Activated naive CD4-positive, alpha-beta T cell treated with anti-CD3 and anti-CD28 coated beads for 36 hours (primary cell): ENCODE measurements around the gene ATP9B. TPM values are rescaled to one million over a fixed set of nuclear protein-coding genes. Genes with fewer than 3 reads are reported as not detected.
"Not testable (repeated sequence)": the region's sequence is repeated elsewhere in the genome, so short reads cannot be mapped to it uniquely, and the experiment has no call there.

Experiments
- CTCF ChIA-PET: fragments of 350-600 bp; sonication (Branson Sonifier 250); formaldehyde crosslinking; loops from one replicate; lab custom pipeline; 2021; ENCODE audit warnings: antibody characterized with exemption; lab: Charles Lee
- DNase-seq: peaks from one replicate; pipeline ENCODE4 v3.0.0-alpha.2; 2020
- H3K27ac Mint-ChIP-seq: one replicate; pipeline ENCODE4 v1.8.0; 2021; ENCODE audit warnings: mild to moderate bottlenecking, mixed read lengths
- H3K27me3 Mint-ChIP-seq: one replicate; pipeline ENCODE4 v1.8.0; 2021; ENCODE audit warnings: low read depth, mixed read lengths
- H3K36me3 Mint-ChIP-seq: one replicate; pipeline ENCODE4 v1.8.0; 2021; ENCODE audit warnings: low read depth, mixed read lengths
- H3K4me1 Mint-ChIP-seq: one replicate; pipeline ENCODE4 v1.8.0; 2021; ENCODE audit warnings: low read depth, mixed read lengths
- H3K4me3 Mint-ChIP-seq: one replicate; pipeline ENCODE4 v1.8.0; 2021; ENCODE audit warnings: mild to moderate bottlenecking, moderate library complexity, mixed read lengths
- H3K9me3 Mint-ChIP-seq: one replicate; pipeline ENCODE4 v1.8.0; 2021; ENCODE audit warnings: mixed read lengths
- intact Hi-C: fragments of 100-400 bp; cut with micrococcal nuclease; formaldehyde crosslinking; loops from one replicate; pipeline ENCODE4 v1.15.1; 2023
- total RNA-seq, 2 experiments: library from RNA; stranded (reverse); gene quantifications; one replicate each; pipeline ENCODE4 v1.2.3, GENCODE V29; 2021

Gene ATP9B
- total RNA-seq, 2 experiments from 2014 or later, result 18.6 to 19.1 TPM

- H3K36me3 Mint-ChIP-seq, H3K4me3 Mint-ChIP-seq, DNase-seq, intact Hi-C loops, H3K27ac Mint-ChIP-seq, CTCF ChIA-PET, H3K9me3 Mint-ChIP-seq, H3K27me3 Mint-ChIP-seq, H3K4me1 Mint-ChIP-seq: not testable (repeated sequence)
Measured at GRCh38 chr18:79290409-79290808, 221.2 kb downstream of the ATP9B start.

GRCh38 chr18:79290876-79291275, 221.7 kb downstream of the ATP9B start:
- Mint-ChIP-seq H3K9me3 (no peaks in the 10 kb centered on the region), H3K27me3 (no peaks in the 10 kb centered on the region), H3K27ac (no peak overlapping the region), H3K4me1 (peaks cover 5% of the 10 kb centered on the region), H3K4me3 (no peak overlapping the region), H3K36me3 (peaks cover 7% of the 10 kb centered on the region)
- intact Hi-C loops, result no loop called here
- DNase-seq, result no peak
- CTCF ChIA-PET, result no interaction called here

- Mint-ChIP-seq H3K4me3 (no peak overlapping the region), H3K27me3 (no peaks in the 10 kb centered on the region), H3K36me3 (peaks cover 7% of the 10 kb centered on the region), H3K27ac (no peak overlapping the region), H3K4me1 (peaks cover 5% of the 10 kb centered on the region), H3K9me3 (no peaks in the 10 kb centered on the region)
- CTCF ChIA-PET, result no interaction called here
- intact Hi-C loops, result no loop called here
- no peak for DNase-seq
Measured at GRCh38 chr18:79294235-79294634, 225.0 kb downstream of the ATP9B start.

GRCh38 chr18:79299272-79299671, 230.1 kb downstream of the ATP9B start:
- Mint-ChIP-seq H3K27me3 (no peaks in the 10 kb centered on the region), H3K9me3 (no peaks in the 10 kb centered on the region), H3K36me3 (peaks cover 2% of the 10 kb centered on the region), H3K4me3 (no peak overlapping the region), H3K27ac (no peak overlapping the region), H3K4me1 (no peaks in the 10 kb centered on the region)
- CTCF ChIA-PET, result no interaction called here
- DNase-seq, result no peak
- intact Hi-C loops, result no loop called here

- Mint-ChIP-seq H3K27me3 (no peaks in the 10 kb centered on the region), H3K27ac (peak overlapping the region; percentile 28), H3K9me3 (no peaks in the 10 kb centered on the region), H3K4me1 (no peaks in the 10 kb centered on the region), H3K4me3 (no peak overlapping the region), H3K36me3 (peaks cover 2% of the 10 kb centered on the region)
- intact Hi-C loops, result no loop called here
- CTCF ChIA-PET, result no interaction called here
- no peak for DNase-seq
Measured at GRCh38 chr18:79299711-79300110, 230.5 kb downstream of the ATP9B start.

- Mint-ChIP-seq H3K27me3 (no peaks in the 10 kb centered on the region), H3K4me1 (no peaks in the 10 kb centered on the region), H3K4me3 (no peak overlapping the region), H3K36me3 (peaks cover 2% of the 10 kb centered on the region), H3K27ac (no peak overlapping the region), H3K9me3 (no peaks in the 10 kb centered on the region)
- intact Hi-C loops, result no loop called here
- CTCF ChIA-PET, result no interaction called here
- no peak for DNase-seq
Measured at GRCh38 chr18:79300413-79300812, 231.2 kb downstream of the ATP9B start.

GRCh38 chr18:79302120-79302519, 232.9 kb downstream of the ATP9B start:
- H3K36me3 Mint-ChIP-seq, result peaks cover 12% of the 10 kb centered on the region
- intact Hi-C loops, result no loop called here
- DNase-seq, result no peak
- no peak overlapping the region for H3K27ac Mint-ChIP-seq
- H3K27me3 Mint-ChIP-seq, result no peaks in the 10 kb centered on the region
- CTCF ChIA-PET, result interaction anchor here (0.6 kb wide), 1 partner anchor 10 kb away, joined by 7 read pairs; no protein-coding TSS in a partner anchor
- no peaks in the 10 kb centered on the region for H3K9me3 Mint-ChIP-seq
- no peak overlapping the region for H3K4me3 Mint-ChIP-seq
- no peaks in the 10 kb centered on the region for H3K4me1 Mint-ChIP-seq

- Mint-ChIP-seq H3K9me3 (no peaks in the 10 kb centered on the region), H3K36me3 (peaks cover 30% of the 10 kb centered on the region), H3K4me3 (no peak overlapping the region), H3K27me3 (no peaks in the 10 kb centered on the region), H3K4me1 (no peaks in the 10 kb centered on the region), H3K27ac (no peak overlapping the region)
- CTCF ChIA-PET, result no interaction called here
- DNase-seq, result no peak
- intact Hi-C loops, result no loop called here
Measured at GRCh38 chr18:79305911-79306310, 236.7 kb downstream of the ATP9B start.

- Mint-ChIP-seq H3K4me1 (no peaks in the 10 kb centered on the region), H3K4me3 (no peak overlapping the region), H3K36me3 (peaks cover 56% of the 10 kb centered on the region), H3K27ac (no peak overlapping the region), H3K27me3 (no peaks in the 10 kb centered on the region), H3K9me3 (no peaks in the 10 kb centered on the region)
- CTCF ChIA-PET, result no interaction called here
- intact Hi-C loops, result no loop called here
- DNase-seq, result no peak
Measured at GRCh38 chr18:79309614-79310358, 240.6 kb downstream of the ATP9B start.

GRCh38 chr18:79314838-79315388, 245.7 kb downstream of the ATP9B start:
- intact Hi-C loops, result no loop called here
- no peaks in the 10 kb centered on the region for H3K27me3 Mint-ChIP-seq
- H3K36me3 Mint-ChIP-seq, result peaks cover 47% of the 10 kb centered on the region
- CTCF ChIA-PET, result no interaction called here
- H3K27ac Mint-ChIP-seq, result no peak overlapping the region
- H3K4me3 Mint-ChIP-seq, result no peak overlapping the region
- peaks cover 12% of the 10 kb centered on the region for H3K4me1 Mint-ChIP-seq
- DNase-seq, result no peak
- peaks cover 8% of the 10 kb centered on the region for H3K9me3 Mint-ChIP-seq

GRCh38 chr18:79315596-79315995, 246.4 kb downstream of the ATP9B start:
- H3K36me3 Mint-ChIP-seq, result peaks cover 40% of the 10 kb centered on the region
- DNase-seq, result no peak
- no peak overlapping the region for H3K27ac Mint-ChIP-seq
- H3K27me3 Mint-ChIP-seq, result no peaks in the 10 kb centered on the region
- H3K4me1 Mint-ChIP-seq, result peaks cover 12% of the 10 kb centered on the region
- no peak overlapping the region for H3K4me3 Mint-ChIP-seq
- intact Hi-C loops, result no loop called here
- peaks cover 8% of the 10 kb centered on the region for H3K9me3 Mint-ChIP-seq
- CTCF ChIA-PET, result no interaction called here

- DNase-seq, result no peak
- CTCF ChIA-PET, result no interaction called here
- Mint-ChIP-seq H3K36me3 (peaks cover 27% of the 10 kb centered on the region), H3K4me1 (peaks cover 12% of the 10 kb centered on the region), H3K9me3 (peaks cover 8% of the 10 kb centered on the region), H3K27me3 (no peaks in the 10 kb centered on the region), H3K27ac (no peak overlapping the region), H3K4me3 (no peak overlapping the region)
- intact Hi-C loops, result no loop called here
Measured at GRCh38 chr18:79317703-79318102, 248.5 kb downstream of the ATP9B start.

GRCh38 chr18:79318142-79318673, 249.0 kb downstream of the ATP9B start:
- intact Hi-C loops, result no loop called here
- H3K36me3 Mint-ChIP-seq, result peaks cover 23% of the 10 kb centered on the region
- no peak for DNase-seq
- no peaks in the 10 kb centered on the region for H3K27me3 Mint-ChIP-seq
- peaks cover 12% of the 10 kb centered on the region for H3K4me1 Mint-ChIP-seq
- CTCF ChIA-PET, result no interaction called here
- peak overlapping the region; percentile 21 for H3K27ac Mint-ChIP-seq
- H3K4me3 Mint-ChIP-seq, result no peak overlapping the region
- peaks cover 8% of the 10 kb centered on the region for H3K9me3 Mint-ChIP-seq
